Spinal cord (tissue), 10 donors: ENCODE results near the gene OGDHL. TPM values are rescaled to one million over a fixed set of nuclear protein-coding genes. Genes with fewer than 3 reads are reported as not detected.

Experiments
- DNase-seq, 6 donors: peaks; one replicate each; pipeline versions ENCODE4 v3.0.0 to v3.0.0-alpha.2; 2013 to 2015; ENCODE audit warnings: low spot score in 6 of 6, low read depth in 4 of 6
- H3K27ac ChIP-seq: one replicate; pipeline ENCODE4 v1.5.1; 2013; ENCODE audit warnings: low read depth, low read length, control low read depth
- H3K27me3 ChIP-seq: one replicate; pipeline ENCODE4 v1.6.1; 2013; ENCODE audit warnings: low read length; ENCODE audit not compliant: control insufficient read depth, insufficient read depth
- H3K36me3 ChIP-seq: one replicate; pipeline ENCODE4 v1.6.1; 2013; ENCODE audit warnings: low read length; ENCODE audit not compliant: control insufficient read depth, insufficient read depth
- H3K4me1 ChIP-seq: one replicate; pipeline ENCODE4 v1.6.1; 2013; ENCODE audit warnings: low read length; ENCODE audit not compliant: control insufficient read depth, insufficient read depth
- H3K4me3 ChIP-seq: one replicate; pipeline ENCODE4 v1.5.1; 2013; ENCODE audit warnings: low read depth, low read length, control low read depth
- H3K9me3 ChIP-seq: one replicate; pipeline ENCODE4 v1.6.1; 2013; ENCODE audit warnings: low read length; ENCODE audit not compliant: control insufficient read depth, insufficient read depth
- WGBS: methylation state at CpG from one replicate; pipeline ENCODE4 v1.1.5; 2013; ENCODE audit warnings: missing lambda C conversion rate; ENCODE audit not compliant: insufficient coverage; 5-methylcytosine and 5-hydroxymethylcytosine counted together
- polyA plus RNA-seq, 2 donors: library from polyadenylated mRNA; unstranded; fragments of 120-200 nt; gene quantifications; one replicate each; pipeline ENCODE4 v1.2.1, GENCODE V29; 2013; ENCODE audit not compliant: insufficient read length in 2 of 2
- total RNA-seq, 2 donors: library from RNA; depleted of rRNA in 1 of 2; stranded (reverse); fragments of 120-200 nt in 1 of 2; fragments of >200 nt in 1 of 2; gene quantifications; one replicate each; pipeline versions ENCODE4 v1.2.3 to v1.2.4, GENCODE V29; 2013 to 2014
- donor health status: healthy.

The OGDHL gene
- total and polyA plus RNA-seq, 4 donors = 23.2 to 27.9 (median 24.7) TPM

DNA sequence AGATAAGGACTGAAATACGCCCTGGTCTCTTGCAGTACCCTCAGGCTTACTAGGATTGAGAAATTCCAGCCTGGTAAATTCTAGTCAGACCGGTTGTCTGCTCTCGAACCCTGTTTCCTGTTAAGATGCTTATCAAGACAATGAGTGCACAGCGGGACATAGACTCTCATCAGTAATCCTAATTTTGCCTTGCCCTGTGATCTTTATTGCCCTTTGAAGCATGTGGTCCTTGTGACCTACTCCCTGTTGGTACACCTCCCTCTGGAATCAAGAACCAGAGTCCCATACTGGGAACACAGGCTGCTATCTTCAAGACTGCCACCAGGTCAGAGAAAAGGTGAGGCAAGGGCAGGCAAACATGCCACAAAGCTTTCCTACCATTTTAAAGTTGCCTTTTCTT is 75.5 kb downstream of the OGDHL start:
- 80% methylated on average over 3 of the region's 4 CpGs for WGBS
- H3K9me3 ChIP-seq = no peaks in the 10 kb centered on the region
- H3K4me3 ChIP-seq = no peak overlapping the region
- DNase-seq = no peak
- H3K36me3 ChIP-seq = no peaks in the 10 kb centered on the region
- peaks cover 46% of the 10 kb centered on the region for H3K27me3 ChIP-seq
- no peak overlapping the region for H3K27ac ChIP-seq
- H3K4me1 ChIP-seq = no peaks in the 10 kb centered on the region

Other genes starting within 250 kb of the OGDHL start
- 10 to 100 TPM; 15.7 to 22.6 TPM for gene ERCC6, start 223.2 kb downstream of the OGDHL start, total RNA-seq
- 10 to 100 TPM; 10.9 to 13.6 TPM for gene ERCC6, start 223.2 kb downstream of the OGDHL start, polyA plus RNA-seq
- gene SLC18A3, start 152.0 kb downstream of the OGDHL start, total RNA-seq = 1 to 10 TPM; 1.9 to 5.2 TPM
- 10 to 100 TPM; 17.0 to 19.9 TPM for gene SLC18A3, start 152.0 kb downstream of the OGDHL start, polyA plus RNA-seq
- gene CHAT, start 148.3 kb downstream of the OGDHL start, total RNA-seq = 1 to 10 TPM in 1 of 2 donors, under 1 TPM in 1; 0.61 to 2.9 TPM
- gene CHAT, start 148.3 kb downstream of the OGDHL start, polyA plus RNA-seq = 1 to 10 TPM; 1.6 to 1.8 TPM
- gene C10orf53, start 82.7 kb downstream of the OGDHL start, total RNA-seq = under 1 TPM in 1 of 2 donors, not detected in 1; 0.11 TPM
- gene C10orf53, start 82.7 kb downstream of the OGDHL start, polyA plus RNA-seq = not detected
- gene PARG, start 179.7 kb upstream of the OGDHL start, total RNA-seq = 10 to 100 TPM; 46.2 to 69.5 TPM
- gene PARG, start 179.7 kb upstream of the OGDHL start, polyA plus RNA-seq = 10 to 100 TPM; 27.4 to 27.8 TPM
- 10 to 100 TPM; 17.5 to 19.2 TPM for gene TIMM23B, start 179.7 kb upstream of the OGDHL start, total RNA-seq
- 10 to 100 TPM in 1 of 2 donors, 1 to 10 TPM in 1; 8.9 to 23.3 TPM for gene TIMM23B, start 179.7 kb upstream of the OGDHL start, polyA plus RNA-seq
- gene AGAP6, start 226.1 kb upstream of the OGDHL start, total RNA-seq = 10 to 100 TPM in 1 of 2 donors, 1 to 10 TPM in 1; 5.4 to 14.3 TPM
- 10 to 100 TPM; 21.7 to 37.3 TPM for gene AGAP6, start 226.1 kb upstream of the OGDHL start, polyA plus RNA-seq